HFFc6 (cell line): ENCODE data around the gene ZNF148. TPM values are rescaled to one million over a fixed set of nuclear protein-coding genes. Genes with fewer than 3 reads are reported as not detected.

ENCODE experiments used
- DNase-seq: peaks from one replicate; pipeline ENCODE4 v3.0.0-alpha.2; 2018
- H3K27ac Mint-ChIP-seq: 2 replicates; pipeline ENCODE4 v1.8.0; 2020; ENCODE audit warnings: mild to moderate bottlenecking, mixed read lengths
- H3K27me3 Mint-ChIP-seq: 2 replicates; pipeline ENCODE4 v1.8.0; 2021; ENCODE audit warnings: mild to moderate bottlenecking, moderate library complexity, mixed read lengths; ENCODE audit not compliant: insufficient read depth
- H3K36me3 Mint-ChIP-seq: 2 replicates; pipeline ENCODE4 v1.8.0; 2021; ENCODE audit warnings: low read depth, mixed read lengths
- H3K4me1 Mint-ChIP-seq: 2 replicates; pipeline ENCODE4 v1.8.0; 2020; ENCODE audit warnings: low read depth, mixed read lengths
- H3K4me3 Mint-ChIP-seq: 2 replicates; pipeline ENCODE4 v1.8.0; 2020; ENCODE audit warnings: mild to moderate bottlenecking, moderate library complexity, mixed read lengths
- H3K9me3 Mint-ChIP-seq: 2 replicates; pipeline ENCODE4 v1.8.0; 2020; ENCODE audit warnings: mild to moderate bottlenecking, mixed read lengths
- total RNA-seq, 6 experiments: library from RNA; stranded (reverse); fragmentation: NEBNext Ultra II Directional; extraction: Animal tissue kit (Norgen Biotek cat#: 25700); gene quantifications; 2 replicates in 1 of 6; 3 replicates in 5 of 6; pipeline ENCODE4 v1.2.3, GENCODE V29; 2021
- TF ChIP-seq, protein P1 (sequence below): fragments of 200-600 bp; sonication (generic); IDR thresholded peaks from 2 replicates; pipeline ENCODE4 v1.5.0; 2021; ENCODE audit warnings: antibody characterized with exemption, mild to moderate bottlenecking

Gene ZNF148
- total RNA-seq, 6 experiments from 2014 or later = 41.4 to 51.4 (median 47.5) TPM

DNA sequence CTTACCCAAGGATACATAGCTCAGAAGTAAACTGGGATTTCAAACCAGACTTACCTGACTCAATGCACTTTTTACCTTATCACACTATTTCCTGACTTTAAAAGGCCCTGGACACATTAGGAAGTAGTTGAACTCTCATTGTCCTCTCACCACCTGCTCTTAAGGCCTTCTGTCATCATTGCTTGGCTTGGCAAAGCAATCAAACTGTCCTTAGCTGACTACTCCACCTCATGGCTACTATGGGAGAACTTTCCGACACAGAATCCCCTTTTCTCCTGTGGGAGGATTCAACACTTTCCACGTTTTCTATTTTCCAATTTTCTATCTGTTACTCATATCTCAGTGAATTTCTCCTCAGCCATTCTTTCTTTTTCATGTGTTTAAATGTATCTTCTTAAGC lies 55.4 kb downstream of the ZNF148 start:
- no peak for DNase-seq
- Mint-ChIP-seq H3K9me3 (no peaks in the 10 kb centered on the region), H3K27ac (no peak overlapping the region), H3K27me3 (no peaks in the 10 kb centered on the region; the same call in 1 of the 2 replicates), H3K4me1 (peaks cover 48% of the 10 kb centered on the region), H3K36me3 (peaks cover 23% of the 10 kb centered on the region), H3K4me3 (no peak overlapping the region)
- TF ChIP-seq, protein P1, sequence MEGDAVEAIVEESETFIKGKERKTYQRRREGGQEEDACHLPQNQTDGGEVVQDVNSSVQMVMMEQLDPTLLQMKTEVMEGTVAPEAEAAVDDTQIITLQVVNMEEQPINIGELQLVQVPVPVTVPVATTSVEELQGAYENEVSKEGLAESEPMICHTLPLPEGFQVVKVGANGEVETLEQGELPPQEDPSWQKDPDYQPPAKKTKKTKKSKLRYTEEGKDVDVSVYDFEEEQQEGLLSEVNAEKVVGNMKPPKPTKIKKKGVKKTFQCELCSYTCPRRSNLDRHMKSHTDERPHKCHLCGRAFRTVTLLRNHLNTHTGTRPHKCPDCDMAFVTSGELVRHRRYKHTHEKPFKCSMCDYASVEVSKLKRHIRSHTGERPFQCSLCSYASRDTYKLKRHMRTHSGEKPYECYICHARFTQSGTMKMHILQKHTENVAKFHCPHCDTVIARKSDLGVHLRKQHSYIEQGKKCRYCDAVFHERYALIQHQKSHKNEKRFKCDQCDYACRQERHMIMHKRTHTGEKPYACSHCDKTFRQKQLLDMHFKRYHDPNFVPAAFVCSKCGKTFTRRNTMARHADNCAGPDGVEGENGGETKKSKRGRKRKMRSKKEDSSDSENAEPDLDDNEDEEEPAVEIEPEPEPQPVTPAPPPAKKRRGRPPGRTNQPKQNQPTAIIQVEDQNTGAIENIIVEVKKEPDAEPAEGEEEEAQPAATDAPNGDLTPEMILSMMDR = no peak

DNA sequence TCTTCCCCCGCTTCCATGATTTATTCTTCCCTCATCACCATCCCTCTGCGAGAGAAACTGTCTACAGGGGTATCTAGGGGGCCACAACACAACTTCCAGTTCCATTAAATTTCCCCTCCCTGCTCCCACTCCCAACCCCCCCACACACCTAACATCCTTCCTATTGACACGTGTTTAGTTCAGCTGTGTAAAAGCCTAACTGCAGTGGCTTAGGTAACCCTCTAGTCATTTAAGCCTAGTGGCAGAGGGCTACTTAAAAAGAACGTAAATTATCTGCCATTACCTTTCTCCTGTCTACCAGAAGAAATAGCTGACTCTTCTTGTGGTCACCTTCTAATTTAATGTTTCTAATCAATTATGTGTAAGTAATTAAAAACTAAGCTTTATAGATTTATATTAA lies 56.3 kb downstream of the ZNF148 start:
- TF ChIP-seq, protein P1 = no peak
- no peak for DNase-seq
- no peak overlapping the region for H3K27ac Mint-ChIP-seq
- peaks cover 39% of the 10 kb centered on the region for H3K4me1 Mint-ChIP-seq
- no peaks in the 10 kb centered on the region; the same call in 1 of the 2 replicates for H3K27me3 Mint-ChIP-seq
- H3K9me3 Mint-ChIP-seq = no peaks in the 10 kb centered on the region
- peaks cover 31% of the 10 kb centered on the region for H3K36me3 Mint-ChIP-seq
- H3K4me3 Mint-ChIP-seq = no peak overlapping the region

DNA sequence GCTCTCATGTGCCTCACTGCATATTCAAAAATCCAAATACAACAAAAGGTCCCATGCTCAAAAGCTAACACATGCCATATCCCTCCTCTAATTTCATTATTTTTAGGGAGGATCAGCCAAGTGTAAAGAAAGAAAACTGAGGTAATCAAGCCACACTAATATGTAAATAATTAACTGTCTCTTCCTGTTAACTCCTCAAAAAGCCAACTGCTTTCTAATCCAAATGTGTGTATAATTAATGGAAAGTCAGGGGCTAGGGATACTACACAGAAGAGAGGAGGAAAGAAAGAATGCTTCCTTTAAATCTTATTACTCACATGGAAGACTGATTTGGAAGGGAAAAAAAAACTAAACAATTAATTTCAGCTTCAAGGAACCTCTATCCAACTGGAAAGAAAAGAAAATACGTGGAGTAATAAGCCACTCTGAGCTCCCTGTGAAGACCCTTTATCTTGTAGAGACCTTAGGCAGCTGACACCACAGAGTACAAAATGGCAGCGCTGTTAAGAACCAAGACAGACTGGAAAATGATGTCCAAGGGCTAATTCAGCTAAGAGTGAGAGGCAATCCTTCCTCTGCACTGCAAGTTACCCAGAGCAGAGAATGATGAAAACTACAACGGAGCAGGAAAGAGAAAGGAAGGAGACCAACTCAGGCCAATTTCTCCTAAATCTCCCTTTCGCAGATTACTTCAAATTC lies 56.8 kb downstream of the ZNF148 start:
- TF ChIP-seq, protein P1 = no peak
- H3K9me3 Mint-ChIP-seq = peaks cover 1% of the 10 kb centered on the region; the same call in 1 of the 2 replicates
- no peak overlapping the region for H3K4me3 Mint-ChIP-seq
- peak overlapping the region; percentile 45 for H3K27ac Mint-ChIP-seq
- H3K36me3 Mint-ChIP-seq = peaks cover 33% of the 10 kb centered on the region
- H3K27me3 Mint-ChIP-seq = no peaks in the 10 kb centered on the region; the same call in none of the 2 replicates
- peaks cover 37% of the 10 kb centered on the region for H3K4me1 Mint-ChIP-seq
- DNase-seq = no peak

DNA sequence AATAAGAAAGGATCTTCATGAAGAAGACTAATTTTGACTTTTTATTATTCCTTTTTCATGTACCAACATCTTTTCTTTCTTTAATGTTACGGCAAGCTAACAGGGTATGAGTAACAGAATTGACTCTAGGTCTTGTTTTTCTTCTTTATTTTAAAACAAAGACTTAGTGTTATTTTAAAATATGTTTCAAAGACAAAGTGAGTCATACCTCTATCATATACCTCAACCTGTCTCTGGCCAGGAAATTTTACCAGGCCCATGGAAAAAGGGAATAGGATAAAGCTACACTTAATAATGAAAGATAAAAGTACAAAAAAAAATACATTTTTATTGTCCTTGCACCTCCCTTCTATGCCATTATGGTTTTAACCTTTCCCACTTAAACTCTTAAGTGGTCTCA lies 57.4 kb downstream of the ZNF148 start:
- TF ChIP-seq, protein P1 = no peak
- Mint-ChIP-seq H3K4me1 (peaks cover 38% of the 10 kb centered on the region), H3K4me3 (no peak overlapping the region), H3K36me3 (peaks cover 37% of the 10 kb centered on the region), H3K9me3 (peaks cover 3% of the 10 kb centered on the region), H3K27ac (peak overlapping the region; percentile 45; the same call in 1 of the 2 replicates), H3K27me3 (no peaks in the 10 kb centered on the region; the same call in none of the 2 replicates)
- DNase-seq = no peak

DNA sequence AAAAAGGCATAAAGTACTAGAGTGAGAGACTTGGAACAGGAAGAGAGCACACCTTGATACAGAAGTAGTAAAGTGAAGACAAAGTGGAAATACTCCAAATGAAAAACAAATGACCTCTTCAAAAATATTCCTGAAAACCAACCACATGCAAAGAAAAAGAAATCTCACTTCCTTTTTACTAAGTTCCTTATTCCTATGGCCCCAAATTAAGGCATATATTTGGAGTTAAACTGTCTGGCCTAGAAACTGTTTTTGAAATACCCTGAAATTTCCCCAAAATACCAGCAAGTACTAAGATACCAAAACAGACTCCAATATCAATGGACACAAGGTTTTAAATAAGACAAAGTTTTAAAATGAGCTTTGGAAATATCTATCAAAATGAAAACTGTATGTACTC lies 58.2 kb downstream of the ZNF148 start:
- Mint-ChIP-seq H3K4me1 (peaks cover 35% of the 10 kb centered on the region), H3K27ac (no peak overlapping the region), H3K36me3 (peaks cover 41% of the 10 kb centered on the region)

More for the DNA sequence above, 58.2 kb downstream of the ZNF148 start:
- Mint-ChIP-seq H3K27me3 (no peaks in the 10 kb centered on the region; the same call in none of the 2 replicates), H3K9me3 (peaks cover 8% of the 10 kb centered on the region), H3K4me3 (no peak overlapping the region)
- TF ChIP-seq, protein P1 = no peak
- DNase-seq = no peak
